Testis (tissue), 2 donors: Measurements from ENCODE around the gene SMIM32.

Experiments used
- POLR2A ChIP-seq: fragments of 450-650 bp; IDR thresholded peaks from one replicate; pipeline ENCODE4 v1.6.1; 2017; ENCODE audit warnings: antibody characterized with exemption, mild to moderate bottlenecking, moderate library complexity
- TF ChIP-seq, protein P1 (sequence below), 3 experiments: fragments of 450-650 bp in 2 of 3; fragments of 200-600 bp in 1 of 3; sonication (generic) in 1 of 3; IDR thresholded peaks; one replicate each; pipeline ENCODE4 v1.5.1; 2016 to 2019; ENCODE audit warnings: antibody characterized with exemption in 3 of 3, mild to moderate bottlenecking in 2 of 3, moderate library complexity in 1 of 3

DNA sequence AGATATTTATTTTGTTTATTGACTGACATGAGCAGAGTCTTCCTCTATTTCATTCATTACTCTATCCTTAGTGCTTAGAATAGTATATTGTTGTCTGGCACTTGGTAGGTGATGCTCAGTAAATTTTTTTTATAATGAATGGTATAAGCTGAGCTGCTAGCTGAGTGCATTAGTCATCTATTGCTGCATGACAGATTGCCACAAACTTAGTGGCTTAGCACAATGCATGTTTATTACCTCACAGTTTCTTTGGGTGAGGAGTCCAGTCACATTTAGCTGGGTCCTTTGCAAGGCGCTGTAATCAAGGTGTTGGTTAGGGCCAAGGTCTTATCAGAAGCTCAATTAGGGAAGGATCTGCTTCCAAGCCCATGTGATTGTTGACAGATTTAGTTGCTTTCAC lies 37.2 kb downstream of the SMIM32 start:
- TF ChIP-seq, protein P1, sequence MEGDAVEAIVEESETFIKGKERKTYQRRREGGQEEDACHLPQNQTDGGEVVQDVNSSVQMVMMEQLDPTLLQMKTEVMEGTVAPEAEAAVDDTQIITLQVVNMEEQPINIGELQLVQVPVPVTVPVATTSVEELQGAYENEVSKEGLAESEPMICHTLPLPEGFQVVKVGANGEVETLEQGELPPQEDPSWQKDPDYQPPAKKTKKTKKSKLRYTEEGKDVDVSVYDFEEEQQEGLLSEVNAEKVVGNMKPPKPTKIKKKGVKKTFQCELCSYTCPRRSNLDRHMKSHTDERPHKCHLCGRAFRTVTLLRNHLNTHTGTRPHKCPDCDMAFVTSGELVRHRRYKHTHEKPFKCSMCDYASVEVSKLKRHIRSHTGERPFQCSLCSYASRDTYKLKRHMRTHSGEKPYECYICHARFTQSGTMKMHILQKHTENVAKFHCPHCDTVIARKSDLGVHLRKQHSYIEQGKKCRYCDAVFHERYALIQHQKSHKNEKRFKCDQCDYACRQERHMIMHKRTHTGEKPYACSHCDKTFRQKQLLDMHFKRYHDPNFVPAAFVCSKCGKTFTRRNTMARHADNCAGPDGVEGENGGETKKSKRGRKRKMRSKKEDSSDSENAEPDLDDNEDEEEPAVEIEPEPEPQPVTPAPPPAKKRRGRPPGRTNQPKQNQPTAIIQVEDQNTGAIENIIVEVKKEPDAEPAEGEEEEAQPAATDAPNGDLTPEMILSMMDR (IDR thresholded peaks at IDR 0.05) = no peak
- no peak for TF ChIP-seq POLR2A
